Right cardiac atrium (tissue), 5 donors: ENCODE data around the gene PKNOX2. TPM values are rescaled to one million over a fixed set of nuclear protein-coding genes. Genes with fewer than 3 reads are reported as not detected.

ENCODE experiments used
- ATAC-seq, 2 donors: fragments of 200-7000 bp; cut with Tn5 transposase; one replicate each; pipeline versions ENCODE4 v1.8.0 to v1.9.1; 2020; ENCODE audit warnings: moderate library complexity in 2 of 2, mild to moderate bottlenecking in 1 of 2
- DNase-seq, 3 donors: peaks; one replicate each; pipeline ENCODE4 v3.0.0-alpha.2; 2020
- H3K27ac ChIP-seq: one replicate; pipeline ENCODE4 v1.5.1; 2013; ENCODE audit warnings: mild to moderate bottlenecking, low read length, control low read depth, moderate library complexity
- H3K27me3 ChIP-seq: one replicate; pipeline ENCODE4 v1.6.1; 2013; ENCODE audit not compliant: control insufficient read depth, insufficient read depth
- H3K4me1 ChIP-seq: one replicate; pipeline ENCODE4 v1.6.1; 2013; ENCODE audit warnings: low read length; ENCODE audit not compliant: control insufficient read depth, insufficient read depth
- H3K4me3 ChIP-seq: one replicate; pipeline ENCODE4 v1.5.1; 2013; ENCODE audit warnings: low read length, control low read depth
- H3K9me3 ChIP-seq: one replicate; pipeline ENCODE4 v1.6.1; 2013; ENCODE audit warnings: low read length; ENCODE audit not compliant: control insufficient read depth
- WGBS: extraction: QIAGEN DNeasy Blood & Tissue Kit; methylation state at CpG from one replicate; pipeline ENCODE4 v1.1.7; 2013; 5-methylcytosine and 5-hydroxymethylcytosine counted together
- intact Hi-C, 4 donors: fragments of 100-400 bp; cut with DNase I; formaldehyde crosslinking; loops; one replicate each; pipeline versions ENCODE4 v1.11.0 to v1.14.0; 2022 to 2023
- polyA plus RNA-seq: library from polyadenylated mRNA; stranded (reverse); fragments of 200-250 nt; gene quantifications from one replicate; pipeline ENCODE4 v1.2.3, GENCODE V29; 2013
- total RNA-seq, 4 donors: library from RNA; stranded (reverse); fragmentation: NEBNext Ultra II Directional; extraction: Animal tissue kit (Norgen Biotek cat#: 25700); gene quantifications; one replicate each; pipeline ENCODE4 v1.2.1, GENCODE V29; 2021
- donor health status: healthy with polysubstance abuse.
- donor health status: DM: no; HTN: yes; CAD: no.
- donor health status: DM: no; HTN: no; CAD: no.
- donor health status: DM: no; HTN: yes; CAD: no; lungs with severe emphysema.
- donor health status: DM: yes; HTN: yes; CAD: no.

The PKNOX2 gene
- total and polyA plus RNA-seq, 5 donors = 8.1 to 20.2 (median 17.6) TPM

DNA sequence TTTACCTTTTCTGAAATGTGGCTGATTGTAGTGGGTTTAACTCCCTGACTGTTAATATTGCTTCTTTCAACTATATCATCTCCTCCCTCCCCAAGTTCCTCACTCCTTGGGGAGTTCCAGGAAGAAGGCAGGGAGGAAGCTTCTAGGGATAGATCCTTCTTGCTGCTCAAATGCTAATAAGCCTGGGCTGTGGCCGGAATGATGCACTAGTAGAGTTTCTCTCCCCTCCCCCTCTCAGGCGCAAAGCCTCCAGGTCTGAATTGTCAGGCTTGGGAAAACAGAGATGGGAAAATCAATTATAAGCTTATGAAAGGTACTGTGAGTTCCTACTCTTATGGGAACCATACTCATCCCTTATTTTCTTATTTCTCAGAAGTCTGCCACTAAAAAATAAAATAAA is 300.7 kb downstream of the PKNOX2 start:
- WGBS = 89% methylated on average over 2 of the region's 2 CpGs
- intact Hi-C loops = no loop called here
- H3K27me3 ChIP-seq = no peaks in the 10 kb centered on the region

DNA sequence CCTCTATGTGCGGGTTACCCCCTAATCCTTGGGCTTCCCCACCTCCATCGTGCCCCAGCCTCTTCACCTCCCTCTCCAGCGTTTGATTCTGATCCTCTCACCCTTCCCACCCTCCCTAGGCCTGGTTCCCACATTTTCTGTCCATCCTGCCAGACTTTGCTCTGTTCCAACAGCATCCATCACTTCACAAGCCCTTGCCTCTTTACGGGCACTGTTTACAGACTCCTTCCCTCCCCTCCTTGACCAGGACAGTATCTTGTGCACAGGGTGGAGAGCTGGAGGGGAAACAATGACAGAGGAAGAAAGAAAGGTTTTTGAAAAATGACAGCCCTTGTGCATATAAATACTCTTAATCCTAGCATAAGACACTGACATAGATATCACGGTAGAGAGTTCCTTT is 301.1 kb downstream of the PKNOX2 start:
- 62% methylated on average over 5 of the region's 5 CpGs for WGBS
- Histone ChIP-seq H3K27ac (no peak overlapping the region), H3K4me1 (no peaks in the 10 kb centered on the region), H3K4me3 (no peak overlapping the region), H3K9me3 (no peaks in the 10 kb centered on the region), H3K27me3 (no peaks in the 10 kb centered on the region)
- no peak for ATAC-seq
- intact Hi-C loops = no loop called here
- DNase-seq = no peak

More for the DNA sequence above, 300.7 kb downstream of the PKNOX2 start:
- H3K9me3 ChIP-seq = no peaks in the 10 kb centered on the region
- ATAC-seq = no peak
- no peaks in the 10 kb centered on the region for H3K4me1 ChIP-seq
- no peak overlapping the region for H3K4me3 ChIP-seq
- no peak overlapping the region for H3K27ac ChIP-seq
- no peak for DNase-seq

DNA sequence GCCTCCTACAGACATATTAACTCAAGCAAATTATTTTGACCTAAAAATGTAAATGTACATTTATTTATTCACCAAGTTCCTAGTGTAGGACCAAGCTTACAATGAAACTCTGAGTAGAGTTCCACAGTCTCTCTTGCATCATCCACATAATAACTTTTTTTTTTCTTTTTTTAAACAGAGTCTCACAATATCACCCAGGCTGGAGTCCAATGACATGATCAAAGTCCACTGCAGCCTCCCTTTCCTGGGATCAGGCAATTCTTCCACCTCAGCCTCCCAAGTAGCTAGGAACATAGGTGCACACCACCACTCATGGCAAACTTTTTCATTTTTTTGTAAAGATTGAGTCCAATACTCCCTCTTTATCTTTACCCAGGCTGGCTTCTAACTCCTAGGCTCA is 303.5 kb downstream of the PKNOX2 start:
- Histone ChIP-seq H3K4me3 (no peak overlapping the region), H3K27ac (no peak overlapping the region), H3K27me3 (no peaks in the 10 kb centered on the region), H3K9me3 (no peaks in the 10 kb centered on the region), H3K4me1 (no peaks in the 10 kb centered on the region)
- DNase-seq (no peak), ATAC-seq (no peak)
- intact Hi-C loops = no loop called here

DNA sequence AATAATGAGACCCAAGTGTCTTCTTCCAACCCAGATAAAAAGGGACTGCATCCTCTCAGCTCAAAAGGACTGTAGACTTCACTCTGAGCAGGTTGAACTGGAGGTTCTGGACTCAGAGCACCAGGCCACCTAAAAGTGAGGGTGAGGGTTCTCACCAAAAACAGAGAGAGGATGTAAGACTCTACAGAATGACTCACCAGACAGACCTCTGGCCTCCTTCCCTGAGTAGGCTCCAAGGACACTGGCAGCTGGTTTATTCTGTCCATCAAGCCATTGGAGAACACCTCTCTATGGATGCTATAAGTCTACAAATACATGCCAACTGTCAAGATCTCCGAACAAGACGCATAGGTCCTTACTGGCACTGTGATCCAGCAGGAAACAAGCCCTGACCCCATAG is 304.3 kb downstream of the PKNOX2 start:
- Histone ChIP-seq H3K27ac (no peak overlapping the region), H3K27me3 (no peaks in the 10 kb centered on the region), H3K9me3 (no peaks in the 10 kb centered on the region), H3K4me1 (no peaks in the 10 kb centered on the region), H3K4me3 (no peak overlapping the region)
- ATAC-seq (no peak), DNase-seq (no peak)
- WGBS = 97% methylated on average over 2 of the region's 2 CpGs
- intact Hi-C loops = no loop called here

DNA sequence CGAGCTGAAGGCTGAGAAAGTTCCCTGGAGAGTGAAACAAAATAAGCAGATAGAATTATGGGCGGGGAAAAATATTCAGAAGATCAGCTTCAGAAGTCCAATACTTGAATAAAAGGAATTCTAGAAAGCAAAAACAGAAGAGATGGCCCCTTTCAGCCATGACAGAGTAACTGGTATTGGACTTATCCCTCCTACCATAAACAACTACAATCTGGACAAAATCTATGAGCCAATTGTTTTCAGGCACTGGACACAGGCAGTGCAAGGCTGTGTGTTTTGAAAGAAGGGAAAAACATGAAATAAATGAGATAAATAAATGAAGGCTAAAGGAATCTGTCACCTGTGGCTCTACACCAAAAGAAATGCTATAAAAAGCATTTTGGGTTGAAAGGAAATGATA is 305.8 kb downstream of the PKNOX2 start:
- WGBS = 81% methylated on average over 2 of the region's 2 CpGs
- no peak for ATAC-seq

DNA sequence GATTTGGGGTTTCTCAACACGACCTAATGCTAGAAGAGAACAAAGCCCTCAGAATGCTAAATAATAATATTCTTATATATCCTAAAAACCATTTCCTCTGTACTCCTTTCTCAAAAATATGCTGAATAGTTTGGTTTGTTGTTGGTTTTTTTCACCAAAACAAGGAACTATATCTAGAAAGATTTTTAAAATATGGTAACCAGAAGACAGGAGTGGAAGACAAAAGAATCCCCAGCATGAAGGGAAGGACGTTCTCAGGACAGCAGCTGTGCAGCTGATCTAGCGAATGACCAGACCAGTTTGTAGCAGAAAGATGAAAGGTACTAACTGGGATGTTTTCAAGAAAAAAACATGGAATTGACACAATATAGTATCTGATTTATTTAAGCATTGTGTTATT is 312.2 kb downstream of the PKNOX2 start:
- 87% methylated on average over 3 of the region's 3 CpGs for WGBS
- no peak for ATAC-seq

More for the DNA sequence above, 305.8 kb downstream of the PKNOX2 start:
- DNase-seq = no peak
- H3K27me3 ChIP-seq = no peaks in the 10 kb centered on the region
- no peaks in the 10 kb centered on the region for H3K4me1 ChIP-seq
- H3K9me3 ChIP-seq = no peaks in the 10 kb centered on the region
- intact Hi-C loops = no loop called here
- no peak overlapping the region for H3K4me3 ChIP-seq
- no peak overlapping the region for H3K27ac ChIP-seq

DNA sequence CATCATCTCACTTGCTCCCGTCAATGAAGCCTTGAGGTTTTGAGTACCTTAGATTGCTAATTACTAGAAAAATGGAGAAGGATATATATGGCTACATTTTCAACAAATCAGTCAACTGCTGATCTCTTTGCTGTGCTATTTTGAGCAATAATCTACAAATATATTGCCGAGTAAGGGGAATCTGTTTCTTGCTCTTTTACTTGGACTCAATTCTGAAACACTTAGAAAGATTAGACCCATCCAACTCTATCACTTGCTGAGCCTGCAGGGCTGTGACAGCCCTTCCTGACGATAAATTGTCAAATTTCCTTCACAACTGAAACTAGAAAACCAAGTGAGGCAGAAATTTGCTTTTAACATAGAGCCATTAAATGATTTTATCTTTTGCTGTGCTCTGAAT is 314.6 kb downstream of the PKNOX2 start:
- Histone ChIP-seq H3K4me1 (peaks cover 2% of the 10 kb centered on the region), H3K27ac (no peak overlapping the region), H3K27me3 (no peaks in the 10 kb centered on the region), H3K9me3 (no peaks in the 10 kb centered on the region), H3K4me3 (no peak overlapping the region)
- ATAC-seq (no peak), DNase-seq (no peak)
- WGBS = 39% methylated on average over 3 of the region's 3 CpGs
- intact Hi-C loops = no loop called here

More for the DNA sequence above, 312.2 kb downstream of the PKNOX2 start:
- H3K4me3 ChIP-seq = no peak overlapping the region
- H3K4me1 ChIP-seq = peaks cover 2% of the 10 kb centered on the region
- intact Hi-C loops = no loop called here
- no peaks in the 10 kb centered on the region for H3K27me3 ChIP-seq
- no peaks in the 10 kb centered on the region for H3K9me3 ChIP-seq
- no peak overlapping the region for H3K27ac ChIP-seq
- DNase-seq = no peak

DNA sequence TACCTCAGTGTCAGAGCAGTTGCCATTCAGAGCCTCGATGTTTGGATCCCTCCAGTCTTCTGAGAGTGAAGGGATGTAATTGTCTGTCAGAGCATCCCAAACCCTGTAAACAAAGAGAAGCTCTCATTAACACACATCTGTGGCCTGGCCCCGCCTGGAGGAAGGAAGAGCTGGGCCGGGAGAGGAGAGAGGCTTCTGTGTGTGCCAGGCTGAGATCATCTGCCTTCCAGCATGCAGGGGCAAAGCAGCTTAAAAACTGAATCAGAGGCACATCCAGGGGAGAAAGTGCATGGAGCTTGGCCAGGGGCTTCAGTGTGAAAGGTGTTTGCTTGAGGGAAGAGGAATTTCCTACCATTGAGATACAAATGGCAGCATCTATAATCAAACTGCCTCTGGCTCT is 317.0 kb downstream of the PKNOX2 start:
- Histone ChIP-seq H3K9me3 (no peaks in the 10 kb centered on the region), H3K27ac (no peak overlapping the region), H3K4me3 (no peak overlapping the region), H3K27me3 (no peaks in the 10 kb centered on the region), H3K4me1 (peaks cover 2% of the 10 kb centered on the region)
- 55% methylated on average over 3 of the region's 3 CpGs for WGBS
- intact Hi-C loops = no loop called here
- DNase-seq = no peak
- ATAC-seq = no peak

Other genes with a start within 250 kb of the PKNOX2 start
- not detected for gene HEPN1, start 245.5 kb upstream of the PKNOX2 start, total RNA-seq
- not detected for gene HEPN1, start 245.5 kb upstream of the PKNOX2 start, polyA plus RNA-seq
- gene HEPACAM, start 228.7 kb upstream of the PKNOX2 start, total RNA-seq = 1 to 10 TPM in 1 of 4 donors, under 1 TPM in 3; 0.26 to 1.9 (median 0.38) TPM
- 0.43 TPM for gene HEPACAM, start 228.7 kb upstream of the PKNOX2 start, polyA plus RNA-seq
- gene CCDC15, start 210.5 kb upstream of the PKNOX2 start, total RNA-seq = under 1 TPM; 0.17 to 0.47 (median 0.33) TPM
- 0.09 TPM for gene CCDC15, start 210.5 kb upstream of the PKNOX2 start, polyA plus RNA-seq
- gene SLC37A2, start 101.4 kb upstream of the PKNOX2 start, total RNA-seq = 1 to 10 TPM; 2.9 to 4.6 (median 4.3) TPM
- 0.97 TPM for gene SLC37A2, start 101.4 kb upstream of the PKNOX2 start, polyA plus RNA-seq
- gene TMEM218, start 53.1 kb upstream of the PKNOX2 start, total RNA-seq = 10 to 100 TPM; 11.1 to 13.2 (median 11.7) TPM
- gene TMEM218, start 53.1 kb upstream of the PKNOX2 start, polyA plus RNA-seq = 14.1 TPM